Coronary artery (tissue), 2 donors: ENCODE results near the gene SNN.

Experiments
- DNase-seq: peaks from one replicate; pipeline ENCODE4 v3.0.0-alpha.2; 2017; ENCODE audit warnings: low spot score
- H3K27ac ChIP-seq, 2 donors: fragments of 200-600 bp; sonication (generic); one replicate each; pipeline ENCODE4 v1.5.1; 2016 to 2019
- H3K4me3 ChIP-seq: fragments of 200-600 bp; sonication (generic); 2 replicates; pipeline ENCODE4 v1.5.1; 2016; ENCODE audit warnings: mild to moderate bottlenecking, moderate library complexity
- CTCF ChIP-seq: fragments of 200-600 bp; sonication (generic); IDR thresholded peaks from one replicate; pipeline ENCODE4 v1.5.1; 2019; ENCODE audit warnings: antibody characterized with exemption

The SNN gene

GRCh38 chr16:11705311-11706025 is 37.2 kb downstream of the SNN start:
- no peak overlapping the region for H3K27ac ChIP-seq
- no peak overlapping the region for H3K4me3 ChIP-seq
- no peak for DNase-seq
- no peak for TF ChIP-seq CTCF

DNA sequence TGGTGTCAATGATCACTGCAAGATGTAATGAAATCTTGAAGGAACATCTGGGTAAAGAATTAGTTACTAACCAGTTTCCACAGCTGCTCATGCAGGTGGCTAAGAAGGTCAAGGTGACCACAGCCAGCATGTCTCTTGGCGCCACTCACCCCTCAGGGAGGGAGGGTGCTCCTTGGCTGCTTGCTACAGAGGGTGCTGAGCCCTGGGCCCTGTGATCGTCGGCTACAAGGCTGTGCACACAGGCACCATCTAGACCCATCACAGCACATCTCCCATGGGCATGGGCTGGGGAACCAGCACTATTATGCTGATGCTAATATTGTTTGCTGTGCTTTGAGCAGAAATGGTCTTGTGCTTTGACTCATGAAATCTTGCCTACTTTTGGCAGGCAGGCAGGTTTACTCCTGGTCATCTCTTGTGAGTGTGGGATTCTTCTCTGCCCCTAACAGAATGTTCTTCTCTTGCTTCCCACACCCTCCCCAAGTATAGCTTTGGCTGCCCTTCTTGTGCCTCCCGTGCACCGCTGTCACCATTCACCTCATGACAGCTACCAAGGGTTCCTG is 38.0 kb downstream of the SNN start:
- peak; percentile 62 for DNase-seq

GRCh38 chr16:11707679-11708197 is 39.5 kb downstream of the SNN start:
- peak; percentile 22 for DNase-seq
- TF ChIP-seq CTCF, result no peak
- no peak overlapping the region for H3K4me3 ChIP-seq
- no peak overlapping the region for H3K27ac ChIP-seq

More for the DNA sequence above, 38.0 kb downstream of the SNN start:
- TF ChIP-seq CTCF, result no peak
- no peak overlapping the region for H3K27ac ChIP-seq
- no peak overlapping the region for H3K4me3 ChIP-seq

DNA sequence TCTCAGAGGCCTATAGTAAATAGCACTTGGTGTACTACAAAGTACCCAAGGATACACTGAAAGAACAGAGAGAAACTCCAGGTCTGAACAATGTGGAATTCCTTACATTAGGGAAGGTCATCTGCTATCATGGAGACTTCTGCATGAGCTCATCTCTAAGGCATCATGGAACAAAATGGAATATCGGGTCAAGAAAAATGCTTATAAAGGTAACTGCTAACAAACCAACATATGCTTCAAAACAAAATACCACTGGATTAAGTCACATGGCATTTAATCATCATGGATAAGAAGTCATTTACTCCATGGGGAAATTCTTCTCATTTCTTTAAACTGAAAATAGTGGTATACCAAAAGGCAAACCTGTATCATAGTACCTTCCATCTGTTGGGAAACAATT is 40.2 kb downstream of the SNN start:
- H3K27ac ChIP-seq, result no peak overlapping the region

DNA sequence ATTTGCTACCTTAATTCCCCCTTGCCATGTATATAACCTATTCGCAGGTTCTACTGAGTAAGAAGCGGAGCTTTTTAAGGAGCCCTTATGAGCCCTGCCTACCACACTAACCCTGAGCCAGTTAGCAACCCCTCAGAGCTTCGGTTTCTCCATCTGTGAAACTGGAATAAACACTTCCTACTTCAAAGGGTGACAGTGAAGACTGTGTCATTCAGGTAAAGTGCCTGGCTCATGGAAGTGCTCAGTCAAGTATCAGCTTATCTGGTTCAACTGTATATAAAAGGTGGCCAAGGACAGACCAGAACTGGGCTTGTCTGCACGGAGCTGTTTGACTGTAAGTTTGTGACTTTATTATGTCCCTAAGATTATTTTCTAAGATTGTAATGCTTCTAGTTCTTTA is 43.4 kb downstream of the SNN start:
- no peak overlapping the region for H3K4me3 ChIP-seq
- TF ChIP-seq CTCF, result no peak
- DNase-seq, result no peak
- no peak overlapping the region for H3K27ac ChIP-seq

More for the DNA sequence above, 40.2 kb downstream of the SNN start:
- no peak for DNase-seq
- no peak for TF ChIP-seq CTCF
- H3K4me3 ChIP-seq, result no peak overlapping the region

- Histone ChIP-seq H3K27ac (no peak overlapping the region), H3K4me3 (no peak overlapping the region)
- TF ChIP-seq CTCF, result no peak
Measured at GRCh38 chr16:11712122-11712521, 43.9 kb downstream of the SNN start.

More at GRCh38 chr16:11712122-11712521, 43.9 kb downstream of the SNN start:
- DNase-seq, result no peak
